Natural killer cell (primary cell): ENCODE data around the gene PRKD2. TPM values are rescaled to one million over a fixed set of nuclear protein-coding genes. Genes with fewer than 3 reads are reported as not detected.

ENCODE experiments used
- ATAC-seq, 3 donors: fragments of 150-1000 bp in 2 of 3; fragments of 200-7000 bp in 1 of 3; cut with Tn5 transposase; 1 replicate in 1 of 3; 2 replicates in 2 of 3; pipeline ENCODE4 v1.10.0; 2021; ENCODE audit warnings: mild to moderate bottlenecking in 2 of 3, moderate library complexity in 2 of 3
- DNase-seq, 2 donors: peaks; one replicate each; pipeline versions ENCODE4 v3.0.0 to v3.0.0-alpha.2; 2013 to 2021; ENCODE audit warnings: mixed read lengths in 1 of 2
- H3K27ac ChIP-seq: one replicate; pipeline ENCODE4 v1.5.1; 2013; ENCODE audit warnings: mild to moderate bottlenecking, low read length
- H3K27me3 ChIP-seq: one replicate; pipeline ENCODE4 v1.6.1; 2013; ENCODE audit warnings: low read length; ENCODE audit not compliant: control insufficient read depth, insufficient read depth
- H3K36me3 ChIP-seq: one replicate; pipeline ENCODE4 v1.6.1; 2013; ENCODE audit warnings: low read length; ENCODE audit not compliant: control insufficient read depth, insufficient read depth
- H3K4me1 ChIP-seq: one replicate; pipeline ENCODE4 v1.6.1; 2013; ENCODE audit warnings: low read length; ENCODE audit not compliant: control insufficient read depth, insufficient read depth
- H3K4me3 ChIP-seq: one replicate; pipeline ENCODE4 v1.5.1; 2013; ENCODE audit warnings: low read length
- H3K9me3 ChIP-seq: one replicate; pipeline ENCODE4 v1.6.1; 2013; ENCODE audit warnings: low read length; ENCODE audit not compliant: control insufficient read depth, insufficient read depth
- H3K27ac Mint-ChIP-seq, 2 donors: one replicate each; pipeline ENCODE4 v1.8.0; 2022; ENCODE audit warnings: mild to moderate bottlenecking in 2 of 2, mixed read lengths in 2 of 2, moderate library complexity in 1 of 2
- H3K27me3 Mint-ChIP-seq, 2 donors: one replicate each; pipeline ENCODE4 v1.8.0; 2022; ENCODE audit warnings: low read depth in 2 of 2, mixed read lengths in 2 of 2
- H3K36me3 Mint-ChIP-seq: one replicate; pipeline ENCODE4 v1.8.0; 2022; ENCODE audit warnings: mixed read lengths
- H3K4me1 Mint-ChIP-seq, 2 donors: one replicate each; pipeline ENCODE4 v1.8.0; 2022; ENCODE audit warnings: mixed read lengths in 2 of 2
- H3K4me3 Mint-ChIP-seq: one replicate; pipeline ENCODE4 v1.8.0; 2022; ENCODE audit warnings: mild to moderate bottlenecking, moderate library complexity, mixed read lengths
- H3K9me3 Mint-ChIP-seq, 2 donors: one replicate each; pipeline ENCODE4 v1.8.0; 2022; ENCODE audit warnings: mixed read lengths in 2 of 2
- CTCF ChIP-seq: fragments of 200-600 bp; IDR thresholded peaks from one replicate; pipeline ENCODE4 v1.8.0; 2022; ENCODE audit warnings: antibody characterized with exemption
- WGBS: methylation state at CpG from one replicate; pipeline ENCODE4 v1.1.7; 2013; ENCODE audit warnings: missing lambda C conversion rate; ENCODE audit not compliant: insufficient coverage; 5-methylcytosine and 5-hydroxymethylcytosine counted together
- intact Hi-C: fragments of 100-400 bp; cut with micrococcal nuclease; formaldehyde crosslinking; loops from one replicate; pipeline ENCODE4 v1.14.2; 2022
- total RNA-seq, 4 donors: library from RNA; stranded (reverse); fragments of 120-200 nt in 1 of 4; gene quantifications; one replicate each; pipeline versions ENCODE4 v1.2.3 to v1.2.4, GENCODE V29; 2013 to 2022

PRKD2 gene
- total RNA-seq, 3 donors from 2014 or later (not counting 1 experiment from before 2014, with no cell fraction given): 179 to 216 (median 203) TPM

- no peaks in the 10 kb centered on the region for H3K27me3 ChIP-seq
- Mint-ChIP-seq H3K4me3 (peak overlapping the region; percentile 75), H3K4me1 (peaks cover 34 to 58% of the 10 kb centered on the region in 2 donors), H3K9me3 (no peaks in the 10 kb centered on the region), H3K27ac (peak overlapping the region in 1 of 2 donors; percentile 71), H3K27me3 (no peaks in the 10 kb centered on the region), H3K36me3 (no peaks in the 10 kb centered on the region)
- WGBS: 97% methylated on average over 6 of the region's 6 CpGs
- H3K4me3 ChIP-seq: no peak overlapping the region
- H3K36me3 ChIP-seq: peaks cover 63% of the 10 kb centered on the region
- no peaks in the 10 kb centered on the region for H3K9me3 ChIP-seq
- no peak overlapping the region for H3K27ac ChIP-seq
- H3K4me1 ChIP-seq: peaks cover 60% of the 10 kb centered on the region
- intact Hi-C loops: no loop called here
- DNase-seq (no peak), ATAC-seq (no peak)
- no peak for TF ChIP-seq CTCF
Observed at GRCh38 chr19:46723471-46723870, 6.6 kb upstream of the PRKD2 start.

- Mint-ChIP-seq H3K9me3 (no peaks in the 10 kb centered on the region), H3K27me3 (no peaks in the 10 kb centered on the region), H3K27ac (peak overlapping the region in 1 of 2 donors; percentile 71), H3K4me1 (peaks cover 38 to 60% of the 10 kb centered on the region in 2 donors), H3K4me3 (peak overlapping the region; percentile 75), H3K36me3 (no peaks in the 10 kb centered on the region)
- peak in 1 of 2 donors; percentile 48 for DNase-seq
- intact Hi-C loops: no loop called here
- WGBS: 25% methylated on average over 16 of the region's 16 CpGs
- no peaks in the 10 kb centered on the region for H3K9me3 ChIP-seq
- H3K27ac ChIP-seq: peak overlapping the region; percentile 23
- TF ChIP-seq CTCF: no peak
- peaks cover 60% of the 10 kb centered on the region for H3K36me3 ChIP-seq
- peak; percentile 68 to 75 (median 72) for ATAC-seq
- no peak overlapping the region for H3K4me3 ChIP-seq
- H3K27me3 ChIP-seq: no peaks in the 10 kb centered on the region
- peaks cover 62% of the 10 kb centered on the region for H3K4me1 ChIP-seq
Observed at GRCh38 chr19:46723023-46723461, 6.1 kb upstream of the PRKD2 start.

GRCh38 chr19:46722421-46723022 is 5.6 kb upstream of the PRKD2 start:
- peak in 2 of 3 donors; percentile 17 to 28 for ATAC-seq
- peaks cover 56% of the 10 kb centered on the region for H3K36me3 ChIP-seq
- Mint-ChIP-seq H3K36me3 (no peaks in the 10 kb centered on the region), H3K4me3 (peak overlapping the region; percentile 82), H3K4me1 (peaks cover 43 to 65% of the 10 kb centered on the region in 2 donors), H3K27ac (peak overlapping the region; percentile 29 to 71), H3K9me3 (no peaks in the 10 kb centered on the region), H3K27me3 (no peaks in the 10 kb centered on the region)
- TF ChIP-seq CTCF: no peak
- 55% methylated on average over 24 of the region's 25 CpGs for WGBS
- no peak for DNase-seq
- H3K4me1 ChIP-seq: peaks cover 67% of the 10 kb centered on the region
- intact Hi-C loops: no loop called here
- peak overlapping the region; percentile 5 for H3K4me3 ChIP-seq
- no peaks in the 10 kb centered on the region for H3K9me3 ChIP-seq
- peak overlapping the region; percentile 23 for H3K27ac ChIP-seq
- H3K27me3 ChIP-seq: no peaks in the 10 kb centered on the region

GRCh38 chr19:46722004-46722380 is 5.1 kb upstream of the PRKD2 start:
- DNase-seq (no peak), ATAC-seq (no peak)
- H3K4me1 ChIP-seq: peaks cover 71% of the 10 kb centered on the region
- 85% methylated on average over 17 of the region's 17 CpGs for WGBS
- no peak overlapping the region for H3K4me3 ChIP-seq
- Mint-ChIP-seq H3K27ac (peak overlapping the region; percentile 29 to 71), H3K36me3 (no peaks in the 10 kb centered on the region), H3K9me3 (no peaks in the 10 kb centered on the region), H3K4me1 (peaks cover 45 to 69% of the 10 kb centered on the region in 2 donors), H3K27me3 (no peaks in the 10 kb centered on the region), H3K4me3 (peak overlapping the region; percentile 82)
- H3K27me3 ChIP-seq: no peaks in the 10 kb centered on the region
- peaks cover 51% of the 10 kb centered on the region for H3K36me3 ChIP-seq
- H3K9me3 ChIP-seq: no peaks in the 10 kb centered on the region
- intact Hi-C loops: no loop called here
- TF ChIP-seq CTCF: no peak
- H3K27ac ChIP-seq: no peak overlapping the region
